ENCODE measurements around the gene EPB41L5. TPM values are rescaled to one million over a fixed set of nuclear protein-coding genes. Genes with fewer than 3 reads are reported as not detected.

The EPB41L5 gene
- total RNA-seq, 1 donor from 2014 or later = 42.7 TPM

DNA sequence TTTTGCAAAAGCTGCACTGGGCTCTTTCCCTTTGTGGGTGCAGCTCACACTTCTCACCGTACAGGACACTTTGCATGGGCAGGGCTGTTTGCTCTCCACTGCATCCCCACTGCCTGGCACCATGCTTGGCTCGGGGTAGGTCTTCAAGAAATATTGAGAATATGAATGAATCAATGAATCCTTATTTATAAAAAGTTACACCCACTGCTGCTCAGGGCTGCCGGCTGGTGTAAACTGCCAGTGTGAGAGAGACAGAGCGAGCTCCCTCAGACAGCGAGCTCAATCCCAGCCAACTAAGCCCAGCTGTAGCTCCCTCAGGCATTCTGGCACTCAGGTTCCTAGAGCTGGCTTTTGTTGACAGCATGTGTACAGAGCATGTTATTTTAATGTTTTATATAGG lies 206.9 kb downstream of the EPB41L5 start:
- Mint-ChIP-seq H3K36me3 (ENCODE audit: low read depth) (peaks cover 37% of the 10 kb centered on the region), H3K27me3 (ENCODE audit: low read depth) (peaks cover 12% of the 10 kb centered on the region), H3K4me1 (peaks cover 18% of the 10 kb centered on the region), H3K27ac (ENCODE audit: unreplicated experiment) (no peak overlapping the region), H3K4me3 (no peak overlapping the region), H3K9me3 (peaks cover 8% of the 10 kb centered on the region)
- TF ChIP-seq, protein P1, sequence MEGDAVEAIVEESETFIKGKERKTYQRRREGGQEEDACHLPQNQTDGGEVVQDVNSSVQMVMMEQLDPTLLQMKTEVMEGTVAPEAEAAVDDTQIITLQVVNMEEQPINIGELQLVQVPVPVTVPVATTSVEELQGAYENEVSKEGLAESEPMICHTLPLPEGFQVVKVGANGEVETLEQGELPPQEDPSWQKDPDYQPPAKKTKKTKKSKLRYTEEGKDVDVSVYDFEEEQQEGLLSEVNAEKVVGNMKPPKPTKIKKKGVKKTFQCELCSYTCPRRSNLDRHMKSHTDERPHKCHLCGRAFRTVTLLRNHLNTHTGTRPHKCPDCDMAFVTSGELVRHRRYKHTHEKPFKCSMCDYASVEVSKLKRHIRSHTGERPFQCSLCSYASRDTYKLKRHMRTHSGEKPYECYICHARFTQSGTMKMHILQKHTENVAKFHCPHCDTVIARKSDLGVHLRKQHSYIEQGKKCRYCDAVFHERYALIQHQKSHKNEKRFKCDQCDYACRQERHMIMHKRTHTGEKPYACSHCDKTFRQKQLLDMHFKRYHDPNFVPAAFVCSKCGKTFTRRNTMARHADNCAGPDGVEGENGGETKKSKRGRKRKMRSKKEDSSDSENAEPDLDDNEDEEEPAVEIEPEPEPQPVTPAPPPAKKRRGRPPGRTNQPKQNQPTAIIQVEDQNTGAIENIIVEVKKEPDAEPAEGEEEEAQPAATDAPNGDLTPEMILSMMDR (conservative IDR thresholded peaks at IDR 0.05) = no peak
- no peak for DNase-seq (ENCODE audit: low read depth, low spot score)

DNA sequence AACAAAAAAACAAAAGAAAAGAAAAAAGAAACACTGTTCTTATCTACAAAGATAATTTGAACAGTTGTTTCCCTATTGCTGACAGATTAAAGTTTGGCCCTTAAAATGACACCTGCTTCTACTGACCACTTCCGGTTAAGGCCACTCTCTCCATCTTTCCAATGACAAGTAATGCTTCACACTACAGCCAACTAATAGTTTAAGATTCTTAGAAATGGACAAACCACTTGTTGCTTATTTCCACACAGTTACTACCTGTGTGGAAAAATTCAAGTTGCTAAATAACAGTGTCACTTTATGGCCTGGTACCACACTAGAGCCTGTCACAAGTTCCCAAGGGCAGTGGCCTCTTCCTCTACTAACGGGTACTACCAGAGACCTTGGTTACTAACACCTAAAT lies 207.9 kb downstream of the EPB41L5 start:
- Mint-ChIP-seq H3K4me1 (peaks cover 18% of the 10 kb centered on the region), H3K36me3 (ENCODE audit: low read depth) (peaks cover 37% of the 10 kb centered on the region), H3K9me3 (peaks cover 8% of the 10 kb centered on the region), H3K4me3 (peak overlapping the region; percentile 84), H3K27me3 (ENCODE audit: low read depth) (peaks cover 16% of the 10 kb centered on the region), H3K27ac (ENCODE audit: unreplicated experiment) (no peak overlapping the region)
- DNase-seq (ENCODE audit: low read depth, low spot score) = no peak
- TF ChIP-seq, protein P1 (conservative IDR thresholded peaks at IDR 0.05) = no peak

GRCh38 chr2:120221616-120222015 lies 208.7 kb downstream of the EPB41L5 start:
- H3K27me3 Mint-ChIP-seq (ENCODE audit: low read depth) = peaks cover 20% of the 10 kb centered on the region
- no peak for DNase-seq (ENCODE audit: low read depth, low spot score)
- peaks cover 18% of the 10 kb centered on the region for H3K4me1 Mint-ChIP-seq
- H3K4me3 Mint-ChIP-seq = peak overlapping the region; percentile 84
- peaks cover 32% of the 10 kb centered on the region for H3K36me3 Mint-ChIP-seq (ENCODE audit: low read depth)
- TF ChIP-seq, protein P1 (conservative IDR thresholded peaks at IDR 0.05) = no peak
- H3K27ac Mint-ChIP-seq (ENCODE audit: unreplicated experiment) = no peak overlapping the region
- H3K9me3 Mint-ChIP-seq = peaks cover 3% of the 10 kb centered on the region

- Mint-ChIP-seq H3K4me1 (peaks cover 22% of the 10 kb centered on the region), H3K27ac (ENCODE audit: unreplicated experiment) (no peak overlapping the region), H3K36me3 (ENCODE audit: low read depth) (peaks cover 29% of the 10 kb centered on the region), H3K9me3 (no peaks in the 10 kb centered on the region), H3K27me3 (ENCODE audit: low read depth) (peaks cover 25% of the 10 kb centered on the region), H3K4me3 (peak overlapping the region; percentile 84)
- no peak for DNase-seq (ENCODE audit: low read depth, low spot score)
- TF ChIP-seq, protein P1 (conservative IDR thresholded peaks at IDR 0.05) = no peak
Measured at GRCh38 chr2:120222186-120223033, 209.5 kb downstream of the EPB41L5 start.

- peak within 1 kb of the TSS; percentile 86 for H3K4me3 Mint-ChIP-seq
- peaks cover 25% of the 10 kb centered on the region for H3K4me1 Mint-ChIP-seq
- peaks cover 27% of the 10 kb centered on the region for H3K27me3 Mint-ChIP-seq (ENCODE audit: low read depth)
- H3K36me3 Mint-ChIP-seq (ENCODE audit: low read depth) = peaks cover 27% of the 10 kb centered on the region
- no peak within 1 kb of the TSS for H3K27ac Mint-ChIP-seq (ENCODE audit: unreplicated experiment)
- DNase-seq (ENCODE audit: low read depth, low spot score) = peak; percentile 81
- H3K9me3 Mint-ChIP-seq = no peaks in the 10 kb centered on the region
- TF ChIP-seq, protein P1 (conservative IDR thresholded peaks at IDR 0.05) = peak; percentile 58
Measured at GRCh38 chr2:120223034-120223912, 210.4 kb downstream of the EPB41L5 start, which contains the start of gene TMEM185B. TSS of gene TMEM185B (minus strand) at chr2:120223400. CDS start at chr2:120222976, 424 bp downstream.
